Liver (tissue), 9 donors: ENCODE data around the gene FABP3. TPM values are rescaled to one million over a fixed set of nuclear protein-coding genes. Genes with fewer than 3 reads are reported as not detected.

Experiments used
- DNase-seq: peaks from one replicate; pipeline ENCODE4 v3.0.0-alpha.2; 2017; ENCODE audit warnings: low spot score
- H3K27ac ChIP-seq, 2 donors: one replicate each; pipeline ENCODE4 v1.7.0; 2013; ENCODE audit warnings: inconsistent platforms in 2 of 2, low read length in 2 of 2, control low read depth in 1 of 2, low read depth in 1 of 2, mild to moderate bottlenecking in 1 of 2
- H3K27me3 ChIP-seq, 4 donors: one replicate each; pipeline versions ENCODE4 v1.6.1 to v1.7.0; 2013; ENCODE audit warnings: low read length in 3 of 4, inconsistent platforms in 1 of 4, mild to moderate bottlenecking in 1 of 4, moderate library complexity in 1 of 4; ENCODE audit not compliant: control insufficient read depth in 4 of 4, insufficient read depth in 4 of 4
- H3K36me3 ChIP-seq, 4 donors: one replicate each; pipeline versions ENCODE4 v1.6.1 to v1.7.0; 2013; ENCODE audit warnings: low read length in 3 of 4, mild to moderate bottlenecking in 3 of 4, low read depth in 1 of 4, moderate library complexity in 1 of 4; ENCODE audit not compliant: control insufficient read depth in 4 of 4, insufficient read depth in 3 of 4
- H3K4me1 ChIP-seq, 4 donors: one replicate each; pipeline versions ENCODE4 v1.6.1 to v1.7.0; 2013; ENCODE audit warnings: low read length in 3 of 4, mild to moderate bottlenecking in 3 of 4, moderate library complexity in 1 of 4; ENCODE audit not compliant: control insufficient read depth in 4 of 4, insufficient read depth in 4 of 4
- H3K4me3 ChIP-seq, 3 donors: one replicate each; pipeline versions ENCODE4 v1.6.1 to v1.7.0; 2013; ENCODE audit warnings: low read length in 3 of 3, control low read depth in 1 of 3, low read depth in 1 of 3, mild to moderate bottlenecking in 1 of 3
- H3K9ac ChIP-seq, 2 donors: one replicate each; pipeline ENCODE4 v1.7.0; 2013; ENCODE audit warnings: low read length in 2 of 2, mild to moderate bottlenecking in 2 of 2, moderate library complexity in 2 of 2, control low read depth in 1 of 2, low read depth in 1 of 2
- H3K9me3 ChIP-seq, 4 donors: one replicate each; pipeline versions ENCODE4 v1.6.1 to v1.7.0; 2013; ENCODE audit warnings: low read length in 3 of 4; ENCODE audit not compliant: control insufficient read depth in 4 of 4
- CTCF ChIP-seq: fragments of 150-350 bp; IDR thresholded peaks from 2 replicates; pipeline ENCODE4 v1.5.1; 2017; ENCODE audit warnings: improper control_type of control experiment, low read depth, low read length; ENCODE audit not compliant: missing input control
- EGR1 ChIP-seq, 2 donors: IDR thresholded peaks; 2 replicates each; pipeline ENCODE4 v1.6.1; 2016 to 2018; ENCODE audit warnings: antibody characterized with exemption in 2 of 2, low read depth in 2 of 2
- FOXA1 ChIP-seq: IDR thresholded peaks from 2 replicates; pipeline ENCODE4 v1.6.1; 2016; ENCODE audit warnings: antibody characterized with exemption
- FOXA2 ChIP-seq: IDR thresholded peaks from 2 replicates; pipeline ENCODE4 v1.6.1; 2016; ENCODE audit warnings: antibody characterized with exemption
- GABPA ChIP-seq, 2 donors: IDR thresholded peaks in 1 of 2; conservative IDR thresholded peaks in 1 of 2; 2 replicates each; pipeline ENCODE4 v1.6.1; 2016; ENCODE audit warnings: antibody characterized with exemption in 2 of 2, mild to moderate bottlenecking in 1 of 2, moderate library complexity in 1 of 2
- HNF4A ChIP-seq, 2 donors: conservative IDR thresholded peaks; 2 replicates each; pipeline ENCODE4 v1.6.1; 2016; ENCODE audit warnings: antibody characterized with exemption in 2 of 2, mild to moderate bottlenecking in 2 of 2
- HNF4G ChIP-seq: IDR thresholded peaks from 2 replicates; pipeline ENCODE4 v1.6.1; 2016; ENCODE audit warnings: antibody characterized with exemption
- MAX ChIP-seq: IDR thresholded peaks from 2 replicates; pipeline ENCODE4 v1.6.1; 2016; ENCODE audit warnings: antibody characterized with exemption
- NR2F2 ChIP-seq: IDR thresholded peaks from 2 replicates; pipeline ENCODE4 v1.6.1; 2016; ENCODE audit warnings: antibody characterized with exemption
- RAD21 ChIP-seq, 2 donors: IDR thresholded peaks; 2 replicates each; pipeline ENCODE4 v1.6.1; 2016; ENCODE audit warnings: antibody characterized with exemption in 2 of 2, mild to moderate bottlenecking in 2 of 2
- REST ChIP-seq: IDR thresholded peaks from 2 replicates; pipeline ENCODE4 v1.6.1; 2016; ENCODE audit warnings: antibody characterized with exemption, mild to moderate bottlenecking
- RXRA ChIP-seq, 2 donors: IDR thresholded peaks; 2 replicates each; pipeline ENCODE4 v1.6.1; 2017 to 2018; ENCODE audit warnings: antibody characterized with exemption in 2 of 2, mild to moderate bottlenecking in 1 of 2
- SP1 ChIP-seq: IDR thresholded peaks from 2 replicates; pipeline ENCODE4 v1.6.1; 2018; ENCODE audit warnings: antibody characterized with exemption, mild to moderate bottlenecking
- TAF1 ChIP-seq: conservative IDR thresholded peaks from 2 replicates; pipeline ENCODE4 v1.6.1; 2016; ENCODE audit warnings: antibody characterized with exemption, mild to moderate bottlenecking
- YY1 ChIP-seq: IDR thresholded peaks from 2 replicates; pipeline ENCODE4 v1.6.1; 2016; ENCODE audit warnings: antibody characterized with exemption, mild to moderate bottlenecking
- ZBTB33 ChIP-seq: IDR thresholded peaks from 2 replicates; pipeline ENCODE4 v1.6.1; 2016; ENCODE audit warnings: antibody characterized with exemption
- WGBS: extraction: QIAGEN DNeasy Blood & Tissue Kit; methylation state at CpG from one replicate; pipeline ENCODE4 v1.1.7; 2013; 5-methylcytosine and 5-hydroxymethylcytosine counted together
- polyA plus RNA-seq, 2 donors: library from polyadenylated mRNA; stranded (reverse) in 1 of 2; unstranded in 1 of 2; fragments of 200-250 nt in 1 of 2; fragments of >200 nt in 1 of 2; fragmentation: Nextera tagmentation in 1 of 2; extraction: Ambion mirVana in 1 of 2; gene quantifications; one replicate each; pipeline versions ENCODE4 v1.2.1 to v1.2.3, GENCODE V29; 2013 to 2015
- total RNA-seq, 2 donors: library from RNA; depleted of rRNA; stranded (reverse); fragments of >200 nt; gene quantifications; one replicate each; pipeline ENCODE4 v1.2.3, GENCODE V29; 2014
- donor health status: healthy.
- donor health status: healthy.
- donor health status: healthy.
- donor health status: healthy.
- donor health status: healthy.

The FABP3 gene
- total and polyA plus RNA-seq, 4 donors: 2.8 to 28.2 (median 5.2) TPM

GRCh38 chr1:31374511-31375196 lies 1.8 kb upstream of the FABP3 start:
- TF ChIP-seq YY1 (no peak), FOXA1 (no peak), REST (no peak), MAX (no peak), SP1 (no peak), RAD21 (IDR thresholded peaks at IDR 0.05) (no peak), NR2F2 (no peak), GABPA (IDR thresholded peaks at IDR 0.05 in 1 of 2, conservative IDR thresholded peaks at IDR 0.05 in 1 of 2) (no peak), CTCF (no peak), TAF1 (no peak), RXRA (IDR thresholded peaks at IDR 0.05) (no peak), HNF4A (conservative IDR thresholded peaks at IDR 0.05) (no peak), FOXA2 (no peak), EGR1 (IDR thresholded peaks at IDR 0.05; ENCODE audit: low read depth in 2 of 2) (no peak), HNF4G (no peak), ZBTB33 (no peak)
- no peaks in the 10 kb centered on the region for H3K27me3 ChIP-seq
- no peaks in the 10 kb centered on the region for H3K9me3 ChIP-seq
- no peaks in the 10 kb centered on the region for H3K36me3 ChIP-seq
- DNase-seq: no peak
- no peak overlapping the region for H3K4me3 ChIP-seq
- peaks cover 9 to 21% (median 19%) of the 10 kb centered on the region in 4 donors for H3K4me1 ChIP-seq
- H3K9ac ChIP-seq: no peak overlapping the region
- no peak overlapping the region for H3K27ac ChIP-seq
- WGBS: 92% methylated on average over 7 of the region's 7 CpGs
